ENCODE data around the gene EXOSC6. TPM values are rescaled to one million over a fixed set of nuclear protein-coding genes. Genes with fewer than 3 reads are reported as not detected.
"Not testable (repeated sequence)": the region's sequence is repeated elsewhere in the genome, so short reads cannot be mapped to it uniquely, and the experiment has no call there.

Gene EXOSC6
- total RNA-seq, 2 experiments from 2014 or later: 26.3 to 27.4 TPM

DNA sequence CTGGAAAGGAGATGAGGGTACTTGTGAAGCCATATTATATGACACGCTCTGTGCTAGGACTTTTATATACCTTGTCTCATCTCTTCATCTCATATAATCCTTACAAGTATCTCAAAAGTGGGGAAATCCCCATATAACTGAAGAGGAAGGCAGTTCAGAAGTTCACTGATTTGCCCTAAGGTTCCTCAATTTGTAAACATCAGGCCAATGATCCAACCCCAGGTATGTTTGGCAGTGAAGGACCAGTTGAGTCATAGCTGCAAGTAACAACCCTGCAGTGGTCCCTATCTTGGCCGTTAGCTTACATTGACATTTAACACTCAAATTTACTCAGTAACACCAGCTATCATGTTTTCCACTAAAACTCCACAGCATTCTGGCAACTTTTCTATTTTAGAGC lies 33.2 kb downstream of the EXOSC6 start:
- Mint-ChIP-seq H3K4me1 (peaks cover 12% of the 10 kb centered on the region), H3K36me3 (ENCODE audit: low read depth) (peaks cover 26% of the 10 kb centered on the region)
- H3K27me3 Mint-ChIP-seq, CTCF ChIA-PET, H3K27ac Mint-ChIP-seq, POLR2A ChIA-PET, DNase-seq, H3K4me3 Mint-ChIP-seq, H3K9me3 Mint-ChIP-seq: not testable (repeated sequence)

DNA sequence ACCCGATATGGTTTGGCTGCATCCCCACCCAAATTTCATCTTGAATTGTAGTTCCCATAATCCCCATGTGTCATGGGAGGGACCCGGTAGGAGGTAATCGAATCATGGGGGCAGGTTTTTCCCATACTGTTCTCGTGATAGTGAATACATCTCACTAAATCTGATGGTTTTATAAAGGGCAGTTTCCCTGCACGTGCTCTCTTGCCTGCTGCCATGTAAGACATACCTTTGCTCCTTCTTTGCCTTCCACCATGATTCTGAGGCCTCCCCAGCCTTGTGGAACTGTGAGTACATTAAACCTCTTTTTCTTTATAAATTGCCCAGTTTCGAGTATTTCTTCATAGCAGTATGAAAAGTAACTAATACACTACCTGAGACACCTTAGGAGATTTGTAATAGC lies 45.4 kb downstream of the EXOSC6 start:
- H3K4me1 Mint-ChIP-seq, CTCF ChIA-PET, H3K27me3 Mint-ChIP-seq, POLR2A ChIA-PET, DNase-seq, H3K9me3 Mint-ChIP-seq, H3K4me3 Mint-ChIP-seq, H3K27ac Mint-ChIP-seq: not testable (repeated sequence)
- H3K36me3 Mint-ChIP-seq (ENCODE audit: low read depth): peaks cover 22% of the 10 kb centered on the region

DNA sequence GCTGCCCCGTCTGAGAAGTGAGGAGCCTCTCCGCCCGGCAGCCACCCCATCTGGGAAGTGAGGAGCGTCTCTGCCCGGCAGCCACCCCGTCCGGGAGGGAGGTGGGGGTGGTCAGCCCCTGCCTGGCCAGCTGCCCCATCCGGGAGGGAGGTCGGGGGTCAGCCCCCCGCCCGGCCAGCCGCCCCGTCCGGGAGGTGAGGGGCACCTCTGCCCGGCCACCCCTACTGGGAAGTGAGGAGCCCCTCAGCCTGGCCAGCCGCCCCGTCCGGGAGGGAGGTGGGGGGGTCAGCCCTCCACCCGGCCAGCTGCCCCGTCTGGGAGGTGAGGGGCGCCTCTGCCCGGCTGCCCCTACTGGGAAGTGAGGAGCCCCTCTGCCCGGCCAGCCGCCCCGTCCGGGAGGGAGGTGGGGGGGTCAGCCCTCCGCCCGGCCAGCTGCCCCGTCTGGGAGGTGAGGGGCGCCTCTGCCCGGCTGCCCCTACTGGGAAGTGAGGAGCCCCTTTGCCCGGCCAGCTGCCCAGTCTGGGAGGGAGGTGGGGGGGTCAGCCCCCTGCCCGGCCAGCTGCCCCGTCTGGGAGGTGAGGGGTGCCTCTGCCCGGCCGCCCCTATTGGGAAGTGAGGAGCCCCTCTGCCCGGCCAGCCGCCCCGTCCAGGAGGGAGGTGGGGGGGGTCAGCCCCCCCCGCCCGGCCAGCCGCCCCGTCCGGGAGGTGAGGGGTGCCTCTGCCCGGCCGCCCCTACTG lies 46.9 kb downstream of the EXOSC6 start:
- H3K27me3 Mint-ChIP-seq, POLR2A ChIA-PET, DNase-seq, H3K4me3 Mint-ChIP-seq, H3K27ac Mint-ChIP-seq, H3K9me3 Mint-ChIP-seq, H3K4me1 Mint-ChIP-seq: not testable (repeated sequence)
- peaks cover 13% of the 10 kb centered on the region for H3K36me3 Mint-ChIP-seq (ENCODE audit: low read depth)
- CTCF ChIA-PET: interaction anchor here (0.7 kb wide), 1 partner anchor 315 kb away, joined by 4 read pairs; no protein-coding TSS in a partner anchor

DNA sequence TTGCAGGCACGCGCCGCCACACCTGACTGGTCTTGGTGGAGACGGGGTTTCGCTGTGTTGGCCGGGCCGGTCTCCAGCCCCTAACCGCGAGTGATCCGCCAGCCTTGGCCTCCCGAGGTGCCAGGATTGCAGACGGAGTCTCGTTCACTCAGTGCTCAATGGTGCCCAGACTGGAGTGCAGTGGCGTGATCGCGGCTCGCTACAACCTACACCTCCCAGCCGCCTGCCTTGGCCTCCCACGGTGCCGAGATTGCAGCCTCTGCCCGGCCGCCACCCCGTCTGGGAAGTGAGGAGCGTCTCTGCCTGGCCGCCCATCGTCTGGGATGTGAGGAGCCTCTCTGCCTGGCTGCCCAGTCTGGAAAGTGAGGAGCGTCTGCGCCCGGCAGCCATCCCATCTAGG lies 47.7 kb downstream of the EXOSC6 start:
- CTCF ChIA-PET, H3K9me3 Mint-ChIP-seq: not testable (repeated sequence)

DNA sequence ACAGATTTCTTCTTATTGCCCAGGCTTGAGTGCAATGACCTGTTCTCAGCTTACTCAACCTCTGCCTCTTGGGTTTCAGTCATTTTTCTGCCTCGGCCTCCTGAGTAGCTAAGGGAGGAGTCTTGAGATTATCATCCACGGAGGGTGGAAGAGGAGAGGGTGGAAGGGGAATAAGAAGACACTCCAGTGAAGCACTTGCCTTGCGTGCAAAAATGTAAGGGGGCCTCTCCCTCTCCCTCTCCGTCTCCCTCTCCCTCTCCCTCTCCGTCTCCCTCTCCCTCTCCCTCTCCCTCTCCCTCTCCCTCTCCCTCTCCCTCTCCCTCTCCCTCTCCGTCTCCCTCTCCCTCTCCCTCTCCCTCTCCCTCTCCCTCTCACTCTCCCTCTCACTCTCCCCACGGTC lies 48.2 kb downstream of the EXOSC6 start:
- H3K4me3 Mint-ChIP-seq; POLR2A ChIA-PET; H3K9me3 Mint-ChIP-seq; H3K27ac Mint-ChIP-seq; H3K27me3 Mint-ChIP-seq; DNase-seq; H3K36me3 Mint-ChIP-seq (ENCODE audit: low read depth); H3K4me1 Mint-ChIP-seq; CTCF ChIA-PET: not testable (repeated sequence)

More for the DNA sequence above, 47.7 kb downstream of the EXOSC6 start:
- POLR2A ChIA-PET; H3K27ac Mint-ChIP-seq; H3K4me3 Mint-ChIP-seq; H3K27me3 Mint-ChIP-seq; DNase-seq; H3K4me1 Mint-ChIP-seq; H3K36me3 Mint-ChIP-seq (ENCODE audit: low read depth): not testable (repeated sequence)

DNA sequence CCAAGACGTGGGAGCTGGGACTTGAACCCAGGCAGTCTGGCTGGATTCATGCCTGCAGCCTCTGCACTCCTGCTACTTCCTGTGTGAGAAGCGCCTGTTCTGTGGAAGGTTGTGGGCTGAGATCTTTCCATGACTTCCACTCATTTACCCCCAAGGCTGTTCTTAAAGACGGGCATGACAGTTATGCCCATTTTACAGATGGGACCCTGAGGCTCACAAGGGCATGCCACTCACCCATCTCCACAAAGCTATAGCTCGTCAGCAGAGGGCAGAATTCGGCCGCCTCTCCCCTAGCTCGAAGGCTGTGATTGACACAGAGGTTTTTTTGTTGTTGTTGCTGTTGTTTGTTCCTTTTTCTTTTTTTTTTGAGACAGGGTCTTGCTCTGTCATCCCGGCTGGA lies 51.7 kb downstream of the EXOSC6 start:
- DNase-seq; H3K36me3 Mint-ChIP-seq (ENCODE audit: low read depth); POLR2A ChIA-PET; H3K4me3 Mint-ChIP-seq; CTCF ChIA-PET; H3K4me1 Mint-ChIP-seq; H3K9me3 Mint-ChIP-seq; H3K27me3 Mint-ChIP-seq; H3K27ac Mint-ChIP-seq: not testable (repeated sequence)

DNA sequence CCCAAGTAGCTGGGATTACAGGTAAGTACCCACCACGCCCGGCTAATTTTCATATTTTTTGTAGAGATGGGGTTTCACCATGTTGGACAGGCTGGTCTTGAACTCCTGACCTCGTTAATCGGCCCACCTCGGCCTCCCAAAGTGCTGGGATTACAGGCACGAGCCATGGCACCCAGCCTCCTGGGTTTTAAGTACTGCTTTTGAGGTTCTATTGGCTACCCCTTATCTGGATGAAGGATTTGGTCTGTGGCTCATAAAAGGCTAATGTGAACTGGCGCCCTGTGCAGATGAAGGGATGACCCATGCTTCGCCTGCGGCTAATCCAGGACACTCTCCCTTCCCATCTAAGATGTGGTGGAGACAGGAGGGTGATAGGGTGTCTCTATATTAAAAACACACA lies 52.6 kb downstream of the EXOSC6 start:
- H3K36me3 Mint-ChIP-seq (ENCODE audit: low read depth); H3K4me1 Mint-ChIP-seq; H3K4me3 Mint-ChIP-seq; POLR2A ChIA-PET; DNase-seq; H3K27me3 Mint-ChIP-seq; H3K9me3 Mint-ChIP-seq; CTCF ChIA-PET; H3K27ac Mint-ChIP-seq: not testable (repeated sequence)

DNA sequence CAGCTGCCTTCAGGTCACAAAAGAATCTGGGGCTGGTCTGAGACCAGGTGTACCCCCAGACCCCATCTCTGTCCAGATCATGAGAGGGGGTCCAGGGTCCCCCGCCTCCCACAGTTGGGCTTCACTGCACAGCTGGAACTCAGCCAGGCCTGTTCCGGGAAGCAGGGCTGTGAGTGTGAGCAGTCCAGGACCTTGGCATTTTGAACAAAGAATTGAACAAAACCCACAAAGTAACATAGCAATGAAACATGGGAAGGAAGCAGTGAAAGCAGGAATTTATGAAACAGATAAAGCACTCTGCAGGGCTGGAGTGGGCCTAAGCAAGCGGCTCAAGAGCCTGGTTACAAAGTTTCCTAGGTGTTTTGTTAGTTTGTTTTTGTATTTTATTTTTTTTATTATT lies 53.1 kb downstream of the EXOSC6 start:
- CTCF ChIA-PET; H3K4me1 Mint-ChIP-seq; H3K27me3 Mint-ChIP-seq; DNase-seq; H3K4me3 Mint-ChIP-seq; H3K36me3 Mint-ChIP-seq (ENCODE audit: low read depth); POLR2A ChIA-PET; H3K27ac Mint-ChIP-seq; H3K9me3 Mint-ChIP-seq: not testable (repeated sequence)

DNA sequence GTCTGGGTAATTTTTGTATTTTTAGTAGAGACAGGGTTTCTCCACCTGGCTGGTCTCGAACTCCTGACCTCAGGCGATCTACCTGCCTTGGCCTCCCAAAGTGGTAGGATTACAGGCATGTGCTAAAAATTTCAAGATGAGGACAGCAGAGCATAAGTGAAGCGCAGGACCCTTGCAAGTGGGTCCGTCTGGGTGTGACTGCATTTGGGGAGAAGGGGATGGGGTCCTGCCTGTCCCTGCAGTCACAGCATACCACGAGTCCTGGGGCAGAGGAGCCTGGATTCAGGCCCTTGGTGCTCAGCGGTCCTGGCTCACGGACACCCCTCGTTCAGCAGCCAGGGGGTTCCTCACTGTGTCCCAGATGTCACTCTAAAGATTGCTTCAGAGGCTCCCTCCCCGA lies 53.5 kb downstream of the EXOSC6 start:
- H3K36me3 Mint-ChIP-seq (ENCODE audit: low read depth); DNase-seq; H3K27me3 Mint-ChIP-seq; H3K4me3 Mint-ChIP-seq; H3K9me3 Mint-ChIP-seq; POLR2A ChIA-PET; H3K4me1 Mint-ChIP-seq; CTCF ChIA-PET; H3K27ac Mint-ChIP-seq: not testable (repeated sequence)

DNA sequence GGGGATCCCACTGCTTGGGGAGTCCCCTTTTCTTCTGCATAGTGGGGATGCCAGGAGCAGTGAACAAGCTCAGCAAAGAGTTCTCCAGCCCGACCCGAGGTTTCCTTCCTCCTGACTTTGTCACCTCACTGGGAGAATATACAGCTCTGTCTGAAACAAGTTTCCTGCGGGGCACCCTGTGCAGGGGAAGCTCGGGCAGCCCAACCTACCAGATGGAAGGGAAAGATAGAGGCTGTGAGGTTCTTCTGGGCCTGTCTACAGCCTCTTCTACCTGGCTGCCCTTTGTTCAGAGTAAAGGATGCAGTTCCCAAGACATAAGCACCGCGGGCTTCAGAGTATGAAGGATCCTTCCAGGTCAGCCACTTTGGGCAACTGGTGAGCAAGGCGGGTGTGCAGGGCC lies 54.1 kb downstream of the EXOSC6 start:
- H3K9me3 Mint-ChIP-seq; DNase-seq; H3K4me1 Mint-ChIP-seq; H3K27me3 Mint-ChIP-seq; H3K27ac Mint-ChIP-seq; CTCF ChIA-PET; H3K36me3 Mint-ChIP-seq (ENCODE audit: low read depth); H3K4me3 Mint-ChIP-seq; POLR2A ChIA-PET: not testable (repeated sequence)

Other genes starting within 250 kb of the EXOSC6 start
- 10 to 100 TPM; 34.3 to 36.2 TPM for gene PDPR, start 137.6 kb downstream of the EXOSC6 start, total RNA-seq
- under 1 TPM; 0.40 to 0.64 TPM for gene CLEC18C, start 78.2 kb downstream of the EXOSC6 start, total RNA-seq
- gene AARS1, start 37.6 kb upstream of the EXOSC6 start, total RNA-seq: 10 to 100 TPM; 97.4 to 99.8 TPM
- gene DDX19B, start 47.2 kb upstream of the EXOSC6 start, total RNA-seq: 10 to 100 TPM; 29.0 to 29.9 TPM
- gene DDX19A, start 95.0 kb upstream of the EXOSC6 start, total RNA-seq: 10 to 100 TPM; 36.6 to 36.9 TPM
- gene ST3GAL2, start 187.2 kb upstream of the EXOSC6 start, total RNA-seq: 10 to 100 TPM; 24.5 to 25.6 TPM
- 10 to 100 TPM; 16.8 to 18.8 TPM for gene FCSK, start 202.7 kb upstream of the EXOSC6 start, total RNA-seq